ENCODE data around the gene AZU1. TPM values are rescaled to one million over a fixed set of nuclear protein-coding genes. Genes with fewer than 3 reads are reported as not detected.

The AZU1 gene
- total RNA-seq, 1 donor from 2014 or later: not detected

GRCh38 chr19:879711-880438 lies 52.2 kb downstream of the AZU1 start:
- H3K9me3 Mint-ChIP-seq: no peaks in the 10 kb centered on the region
- DNase-seq: no peak
- H3K4me1 Mint-ChIP-seq: no peaks in the 10 kb centered on the region
- intact Hi-C loops (cut with micrococcal nuclease): no loop called here
- no peak overlapping the region for H3K27ac Mint-ChIP-seq
- H3K36me3 Mint-ChIP-seq (ENCODE audit: low read depth): peaks cover 23% of the 10 kb centered on the region
- no peaks in the 10 kb centered on the region for H3K27me3 Mint-ChIP-seq
- no peak overlapping the region for H3K4me3 Mint-ChIP-seq

Other genes with a start within 250 kb of the AZU1 start
- gene HCN2, start 238.0 kb upstream of the AZU1 start, total RNA-seq: 1.1 TPM in 2 replicates
- gene POLRMT, start 194.3 kb upstream of the AZU1 start, total RNA-seq: 103 and 104 TPM in 2 replicates
- gene FGF22, start 188.0 kb upstream of the AZU1 start, total RNA-seq: not detected in 2 replicates
- 109 and 110 TPM in 2 replicates for gene RNF126, start 164.6 kb upstream of the AZU1 start, total RNA-seq
- gene FSTL3, start 151.4 kb upstream of the AZU1 start, total RNA-seq: 7.2 and 7.7 TPM in 2 replicates
- not detected in 2 replicates for gene PRSS57, start 132.4 kb upstream of the AZU1 start, total RNA-seq
- gene PALM, start 118.9 kb upstream of the AZU1 start, total RNA-seq: 0.24 TPM in 1 of 2 replicates, not detected in the other
- not detected in 2 replicates for gene MISP, start 76.7 kb upstream of the AZU1 start, total RNA-seq
- 789 and 832 TPM in 2 replicates for gene PTBP1, start 30.4 kb upstream of the AZU1 start, total RNA-seq
- gene PLPPR3, start 5.9 kb upstream of the AZU1 start, total RNA-seq: not detected in 2 replicates
- not detected in 2 replicates for gene PRTN3, start 13.2 kb downstream of the AZU1 start, total RNA-seq
- not detected in 2 replicates for gene ELANE, start 24.5 kb downstream of the AZU1 start, total RNA-seq
- gene CFD, start 31.8 kb downstream of the AZU1 start, total RNA-seq: 1.4 and 2.5 TPM in 2 replicates
- 58.1 and 61.1 TPM in 2 replicates for gene MED16, start 65.3 kb downstream of the AZU1 start, total RNA-seq
- gene RNU6-9, start 65.6 kb downstream of the AZU1 start, total RNA-seq: not detected in 2 replicates
- 86.8 and 91.5 TPM in 2 replicates for gene R3HDM4, start 85.4 kb downstream of the AZU1 start, total RNA-seq
- gene KISS1R, start 89.5 kb downstream of the AZU1 start, total RNA-seq: 12.9 and 16.8 TPM in 2 replicates
- 35.6 and 36.6 TPM in 2 replicates for gene ARID3A, start 98.2 kb downstream of the AZU1 start, total RNA-seq
- gene WDR18, start 156.5 kb downstream of the AZU1 start, total RNA-seq: 104 and 111 TPM in 2 replicates
- 0.07 TPM in 1 of 2 replicates, not detected in the other for gene GRIN3B, start 172.6 kb downstream of the AZU1 start, total RNA-seq
- 154 and 156 TPM in 2 replicates for gene TMEM259, start 193.3 kb downstream of the AZU1 start, total RNA-seq
- not detected in 2 replicates for gene RNU6-2, start 193.7 kb downstream of the AZU1 start, total RNA-seq
- gene CNN2, start 198.8 kb downstream of the AZU1 start, total RNA-seq: 112 TPM in 2 replicates
- gene ABCA7, start 212.3 kb downstream of the AZU1 start, total RNA-seq: 15.8 TPM in 2 replicates
- gene ARHGAP45, start 239.3 kb downstream of the AZU1 start, total RNA-seq: 176 and 183 TPM in 2 replicates

Measured in activated CD4-positive, alpha-beta T cell treated with anti-CD3 and anti-CD28 coated beads, Interleukin-2, amount 10 ng/mL, durations not matched to agents 24 days and 14 days (primary cell).